ENCODE measurements around the gene BPIFB6.
A peak's percentile ranks its signal among the peaks of the same experiment; 100 is the strongest.

The BPIFB6 gene

DNA sequence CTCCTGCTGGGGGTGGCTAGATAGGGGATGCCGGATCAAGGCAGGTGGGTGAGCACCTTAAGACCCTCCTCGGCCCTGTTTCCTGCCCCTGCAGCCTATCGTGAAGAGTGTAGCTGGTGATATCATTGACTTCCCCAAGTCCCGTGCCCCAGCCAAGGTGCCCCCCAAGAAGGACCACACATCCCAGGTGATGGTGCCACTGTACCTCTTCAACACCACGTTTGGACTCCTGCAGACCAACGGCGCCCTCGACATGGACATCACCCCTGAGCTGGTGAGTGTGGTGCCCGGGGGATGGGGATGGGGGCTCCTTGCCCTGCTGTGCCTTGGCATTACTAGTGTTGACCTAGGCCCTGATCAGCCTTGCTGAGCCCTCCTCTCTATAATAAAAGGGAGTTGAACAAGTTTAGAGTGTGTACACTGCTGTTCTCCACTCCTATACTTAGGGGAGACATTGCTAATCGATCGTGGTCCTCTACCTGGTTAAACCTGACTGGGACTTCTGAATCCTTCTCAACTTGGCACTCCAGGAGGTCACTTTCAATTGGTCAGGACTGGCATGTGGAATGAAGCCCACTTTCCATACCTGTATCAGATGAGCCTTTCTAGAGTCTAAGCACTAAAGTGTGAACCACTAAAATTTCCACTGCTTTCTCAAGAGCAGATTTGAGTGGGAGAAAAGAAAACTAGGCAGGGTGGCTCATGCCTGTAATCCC is 33.3 kb downstream of the BPIFB6 start:
- no peak for DNase-seq

DNA sequence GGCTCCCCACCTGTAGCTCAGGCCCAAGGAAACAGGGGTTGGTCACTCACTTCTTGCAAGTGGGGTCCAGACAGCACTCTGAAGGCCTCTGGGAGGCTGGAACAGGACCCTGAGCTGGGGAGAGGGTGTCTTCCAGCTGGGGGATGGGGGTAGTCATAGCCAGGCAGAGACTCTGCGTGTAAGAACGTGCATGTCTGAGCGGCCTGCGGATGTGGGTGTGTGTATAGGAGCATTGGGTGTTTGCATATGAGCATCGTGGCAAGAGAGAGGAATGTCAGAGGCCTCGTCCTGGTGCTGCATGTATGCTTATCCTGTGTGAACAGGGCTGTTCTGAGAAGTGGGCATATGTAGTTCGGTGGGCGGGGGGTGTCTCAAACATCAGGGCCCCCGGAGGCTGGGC is 34.3 kb downstream of the BPIFB6 start:
- no peak for DNase-seq

DNA sequence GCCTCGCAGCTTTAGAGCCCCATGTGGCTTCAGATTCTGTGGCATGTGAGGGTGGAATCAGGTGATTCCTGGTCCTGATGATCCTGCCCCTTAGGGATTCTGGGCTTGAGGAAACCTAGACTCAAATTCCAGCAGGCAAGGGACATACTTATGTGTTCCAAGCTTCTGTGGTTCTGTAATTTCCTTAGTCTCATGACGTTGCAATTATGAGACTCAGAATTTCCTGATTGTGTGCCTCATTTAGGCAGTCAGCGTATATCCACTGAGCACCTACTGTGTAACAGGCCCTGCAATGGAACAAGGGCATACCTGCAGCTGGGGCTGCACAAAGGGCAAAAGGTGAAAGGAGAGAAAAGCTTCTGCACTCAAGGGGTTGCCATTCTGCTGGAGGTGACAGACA is 36.4 kb downstream of the BPIFB6 start:
- DNase-seq: no peak

DNA sequence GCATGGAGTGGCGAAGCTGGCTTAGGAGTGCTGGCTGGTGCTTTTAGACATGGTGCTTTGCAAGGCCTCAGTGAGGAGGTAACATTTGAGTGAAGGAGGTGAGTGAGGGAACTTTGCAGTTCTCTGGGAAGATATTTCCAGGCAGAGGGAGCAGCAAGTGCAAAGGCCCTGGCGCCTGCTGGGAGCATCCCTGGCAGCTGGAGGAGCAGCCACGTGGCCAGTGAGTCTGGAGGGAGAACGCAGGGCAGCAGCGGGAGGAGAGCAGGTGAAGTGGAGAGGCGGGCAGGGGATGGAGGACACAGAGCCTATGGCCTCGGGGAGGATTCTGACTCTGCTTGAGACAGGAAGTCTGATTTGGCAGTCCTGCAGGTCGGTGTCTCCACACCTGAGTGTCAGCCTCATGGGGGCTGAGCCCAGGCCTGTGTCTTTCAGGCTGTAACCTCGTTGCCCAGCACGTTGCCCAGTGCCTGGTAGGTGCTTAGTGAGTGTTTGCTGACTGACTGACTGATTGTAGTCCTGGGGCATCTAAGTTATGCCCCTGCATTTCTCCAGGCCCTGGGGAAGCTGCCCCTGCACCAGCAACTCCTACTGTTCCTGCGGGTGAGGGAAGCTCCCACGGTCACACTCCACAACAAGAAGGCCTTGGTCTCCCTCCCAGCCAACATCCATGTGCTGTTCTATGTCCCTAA is 36.9 kb downstream of the BPIFB6 start:
- DNase-seq: no peak

DNA sequence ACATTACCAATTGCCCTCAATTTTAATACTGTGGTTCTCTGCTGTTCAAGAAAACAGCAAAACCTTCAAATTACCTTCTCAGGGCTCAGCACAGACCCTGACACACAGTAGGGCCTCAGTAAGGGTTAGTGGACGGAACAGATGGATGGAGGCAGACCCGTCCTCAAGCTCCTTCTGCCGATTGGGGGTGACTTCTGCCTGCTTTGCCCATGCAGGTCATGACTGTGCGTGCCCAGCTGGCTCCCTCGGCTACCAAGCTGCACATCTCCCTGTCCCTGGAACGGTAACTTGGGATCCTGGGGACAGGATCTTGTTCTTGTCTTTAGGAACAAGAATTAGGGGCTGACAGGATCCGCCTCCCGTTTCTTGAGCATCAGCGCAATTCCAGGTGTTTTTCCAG is 38.2 kb downstream of the BPIFB6 start:
- no peak for DNase-seq

- no peak for DNase-seq
Measured at GRCh38 chr20:33070111-33071053, 38.9 kb downstream of the BPIFB6 start.

- DNase-seq: no peak
Measured at GRCh38 chr20:33071198-33071597, 39.8 kb downstream of the BPIFB6 start.

GRCh38 chr20:33072362-33072761 is 40.9 kb downstream of the BPIFB6 start:
- DNase-seq: no peak

DNA sequence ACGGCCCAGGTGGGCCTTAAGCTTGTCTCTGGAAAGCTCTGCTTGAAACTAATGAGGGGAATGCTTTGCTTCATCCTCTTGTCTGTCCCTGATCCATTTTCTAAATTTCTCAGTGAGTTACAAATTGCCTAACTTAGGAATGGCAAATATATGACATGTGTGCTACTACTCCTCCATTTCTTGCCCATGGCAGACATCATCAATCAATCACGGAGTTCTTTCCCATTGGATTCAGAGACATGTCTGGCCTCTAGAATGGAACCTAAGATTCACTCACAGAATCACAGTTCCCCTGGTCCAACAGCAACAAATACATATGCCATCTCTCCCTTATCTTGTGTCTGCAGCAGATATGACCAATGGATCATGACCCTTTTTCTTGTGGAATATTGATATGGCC is 41.4 kb downstream of the BPIFB6 start:
- no peak for DNase-seq

DNA sequence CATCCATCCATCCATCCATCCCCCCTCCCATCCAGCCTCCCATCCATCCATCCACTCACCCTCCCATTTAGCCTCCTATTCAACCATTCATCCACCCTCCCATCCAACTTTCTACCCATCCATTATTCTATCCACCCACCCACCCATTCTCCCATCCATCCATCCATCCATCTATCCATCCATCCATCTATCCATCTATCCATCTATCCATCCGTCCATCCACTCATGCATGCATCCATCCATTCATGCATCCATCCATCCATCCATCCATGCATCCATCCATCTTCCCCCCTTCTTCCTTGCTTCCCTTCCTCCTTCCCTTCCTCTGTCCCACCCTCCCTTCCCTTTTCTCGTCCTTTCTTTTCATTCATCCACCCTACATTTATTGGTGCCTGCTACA is 43.2 kb downstream of the BPIFB6 start:
- DNase-seq: no peak

DNA sequence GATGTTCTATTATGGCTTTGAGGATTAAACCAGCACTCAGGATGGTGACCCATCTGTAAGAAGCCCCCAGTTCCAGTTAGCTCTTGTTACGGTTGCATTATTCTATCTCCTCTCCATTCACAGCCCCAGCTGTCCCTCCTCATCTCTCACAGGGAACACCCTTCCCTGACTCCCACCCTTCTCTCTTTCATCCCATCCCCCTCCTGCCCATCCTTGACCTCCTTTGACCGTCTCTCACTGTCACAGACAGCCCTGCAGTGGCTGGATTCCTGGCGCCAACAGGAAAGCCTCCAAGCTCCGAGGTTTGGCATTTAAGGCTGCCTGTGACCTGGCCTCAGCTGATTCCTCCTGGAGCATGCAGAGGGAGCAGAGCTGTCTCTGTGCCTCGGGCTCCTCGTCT is 43.8 kb downstream of the BPIFB6 start:
- DNase-seq: no peak

GRCh38 chr20:33076662-33077372 is 45.4 kb downstream of the BPIFB6 start:
- DNase-seq: no peak

DNA sequence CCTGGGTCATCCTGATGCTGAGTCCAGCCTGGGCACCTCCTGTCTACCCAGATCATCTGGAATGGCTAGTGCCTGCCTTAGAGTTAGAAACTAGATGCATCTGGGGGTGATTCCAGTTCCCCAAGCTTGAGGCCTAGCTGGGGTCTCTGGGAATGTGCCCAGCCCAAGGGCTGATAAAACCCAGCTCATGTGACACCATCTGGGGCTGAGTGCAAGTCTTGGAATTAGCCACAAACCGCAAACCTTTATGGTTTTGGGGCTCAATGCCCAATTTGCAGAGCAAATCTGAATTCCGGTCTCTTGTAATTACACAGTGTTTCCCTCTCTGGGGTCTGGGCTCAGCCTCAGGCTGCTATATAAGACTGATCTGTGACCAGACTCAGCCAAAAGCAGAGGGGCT is 47.8 kb downstream of the BPIFB6 start, which contains the start of gene BPIFB4:
Gene BPIFB4 (plus strand): TSS at position 385 of the 400 bp plus-strand sequence. CDS start 1,884 bp downstream, outside the sequence.
- DNase-seq: peak; percentile 55

DNA sequence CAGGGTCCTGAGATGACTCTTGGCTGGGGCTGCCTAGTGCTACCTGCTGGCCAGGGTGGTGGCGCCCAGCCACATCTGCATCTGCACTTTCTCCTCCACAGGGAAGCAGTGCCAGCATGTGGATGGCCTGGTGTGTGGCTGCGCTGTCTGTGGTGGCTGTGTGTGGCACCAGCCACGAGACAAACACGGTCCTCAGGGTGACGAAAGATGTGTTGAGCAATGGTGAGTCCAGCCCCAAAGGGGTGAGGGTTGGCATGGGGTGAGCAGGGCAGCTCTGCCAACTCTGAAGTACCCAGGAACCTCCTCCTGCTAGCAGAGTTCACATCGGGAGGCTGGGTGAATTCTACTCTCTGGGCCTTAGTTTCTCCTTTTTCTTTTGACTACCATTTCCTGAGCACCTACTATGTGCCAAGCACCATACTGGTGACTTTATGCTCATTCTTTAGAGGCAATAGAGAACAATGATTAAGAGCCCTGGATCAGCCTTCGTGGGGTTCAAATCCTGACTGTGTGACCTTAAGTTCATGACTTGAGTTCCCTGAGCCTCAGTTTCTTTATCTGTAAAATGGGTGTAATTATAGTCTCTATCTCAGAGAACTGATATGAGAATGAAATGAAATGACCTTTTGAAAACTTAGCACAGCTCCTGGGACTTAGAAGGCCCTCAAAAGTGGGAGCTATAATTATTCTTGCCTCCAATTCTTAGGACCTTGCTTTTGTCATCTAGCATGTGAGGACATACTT is 50.1 kb downstream of the BPIFB6 start:
- no peak for DNase-seq

DNA sequence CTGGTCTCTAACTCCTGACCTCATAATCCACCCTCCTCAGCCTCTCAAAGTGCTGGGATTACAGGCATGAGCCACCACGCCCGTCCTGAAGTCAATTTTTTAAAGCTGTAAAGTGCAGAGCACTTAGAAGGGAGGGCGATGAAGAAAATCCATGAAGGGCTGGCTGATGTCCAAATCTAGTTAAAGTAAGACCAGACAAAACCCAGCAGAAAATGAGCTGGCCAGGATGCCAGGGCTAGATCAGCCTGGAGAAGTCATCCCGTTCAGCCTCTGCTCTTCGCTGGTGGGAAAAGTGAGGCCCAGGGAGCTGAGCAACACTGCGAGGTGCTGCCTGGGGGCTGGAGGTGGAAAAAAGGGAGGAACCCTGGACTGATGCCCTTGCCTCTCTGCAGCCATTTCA is 51.1 kb downstream of the BPIFB6 start:
- DNase-seq: no peak

- no peak for DNase-seq
Measured at GRCh38 chr20:33083544-33084340, 52.3 kb downstream of the BPIFB6 start.

DNA sequence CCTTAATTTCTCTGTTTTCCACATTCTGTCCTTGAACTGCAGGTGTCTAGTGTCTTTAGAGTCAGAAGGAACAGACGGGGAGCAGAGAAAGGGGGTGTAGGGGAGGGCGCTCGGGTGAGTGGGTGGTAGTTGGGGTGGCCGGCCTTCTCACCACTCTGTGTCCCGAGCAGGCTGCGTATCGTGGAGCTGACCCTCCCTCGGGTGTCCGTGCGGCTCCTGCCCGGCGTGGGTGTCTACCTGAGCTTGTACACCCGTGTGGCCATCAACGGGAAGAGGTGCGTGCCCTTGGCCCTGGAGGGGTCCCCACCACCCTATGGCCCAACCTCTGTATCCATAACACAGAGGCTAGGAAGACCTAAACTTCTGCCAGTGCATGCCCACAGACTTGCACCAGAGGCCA is 53.3 kb downstream of the BPIFB6 start:
- no peak for DNase-seq

DNA sequence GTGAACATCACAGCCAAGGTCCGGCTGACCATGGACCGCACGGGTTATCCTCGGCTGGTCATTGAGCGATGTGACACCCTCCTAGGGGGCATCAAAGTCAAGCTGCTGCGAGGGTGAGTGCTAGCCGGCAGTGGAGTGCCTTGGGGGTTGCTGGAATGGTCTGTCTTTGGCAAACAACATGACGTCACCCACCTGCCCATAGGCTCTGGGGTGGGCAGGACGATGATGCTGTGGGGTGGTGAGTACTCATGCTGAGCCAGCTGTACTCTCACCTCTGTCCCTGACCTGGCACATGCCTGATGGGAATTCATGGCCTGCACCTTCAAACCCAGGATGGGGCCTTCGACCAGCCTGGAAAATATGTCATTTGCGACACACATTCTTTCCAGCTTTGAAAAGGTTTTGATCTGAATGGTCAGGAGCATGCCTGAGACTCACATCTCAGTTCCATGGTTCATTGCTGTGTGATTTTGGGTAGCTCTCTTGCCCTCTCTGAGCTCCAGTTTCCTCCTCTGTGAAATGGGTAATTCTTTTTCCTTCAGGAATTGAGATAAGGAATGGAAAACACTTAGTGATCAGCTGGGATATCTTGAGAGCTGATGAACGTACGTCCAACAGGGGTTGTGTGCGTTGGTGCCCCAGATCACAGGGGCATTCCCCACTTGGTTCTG is 54.7 kb downstream of the BPIFB6 start:
- no peak for DNase-seq

GRCh38 chr20:33091147-33091546 is 59.7 kb downstream of the BPIFB6 start:
- no peak for DNase-seq

GRCh38 chr20:33091693-33092092 is 60.2 kb downstream of the BPIFB6 start:
- no peak for DNase-seq

GRCh38 chr20:33092361-33092760 is 60.9 kb downstream of the BPIFB6 start:
- no peak for DNase-seq

All from left hindlimb (tissue), 1 donor.